GM18861 (cell line): Measurements from ENCODE around the gene MYO1G.

Source experiments
- ATAC-seq: cut with Tn5 transposase; IDR thresholded peaks from one replicate; pipeline ENCODE4 v1.9.1; 2021; ENCODE audit not compliant: unreplicated experiment

MYO1G gene

DNA sequence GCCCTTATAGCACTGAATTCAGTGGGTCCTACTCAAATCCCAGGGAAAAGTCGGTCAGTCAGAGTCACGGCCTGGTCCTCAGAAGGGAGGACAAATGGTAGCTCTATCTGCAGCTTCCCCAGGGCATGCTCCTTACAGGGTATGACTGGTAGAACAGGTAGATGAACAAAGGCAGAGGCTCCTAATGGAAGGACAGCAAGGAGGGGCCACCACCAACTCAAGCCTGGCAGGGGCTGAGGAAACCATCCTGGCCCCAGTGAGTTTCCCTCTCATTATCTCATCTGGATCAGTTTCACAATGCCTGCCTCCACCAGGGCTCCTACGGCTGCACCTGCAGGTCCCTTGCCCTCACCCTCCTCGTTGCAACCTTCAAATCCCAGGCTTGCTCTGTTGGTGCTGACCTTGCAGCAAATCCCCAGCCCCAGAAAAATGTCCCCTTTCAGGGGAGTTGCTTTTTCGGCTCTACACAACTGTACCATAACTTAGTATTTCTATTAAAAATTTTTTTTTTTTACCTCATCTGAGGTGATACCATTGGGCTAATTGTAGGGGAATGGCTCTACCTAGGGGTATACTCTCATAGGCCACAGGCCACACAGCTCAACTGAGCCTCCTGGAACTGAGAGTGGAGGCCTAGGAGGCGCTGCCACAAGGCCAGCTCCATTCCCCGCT is 2.4 kb upstream of the MYO1G start:
- no peak for ATAC-seq

- ATAC-seq, result peak; percentile 42
These were observed 1.7 kb upstream of the MYO1G start for GRCh38 chr7:44980393-44981034.

- peak; percentile 1 for ATAC-seq
These were observed 922 bp upstream of the MYO1G start for GRCh38 chr7:44979481-44980392.

- no peak for ATAC-seq
These were observed 868 bp downstream of the MYO1G start for GRCh38 chr7:44977959-44978335.

- ATAC-seq, result no peak
These were observed 1.4 kb downstream of the MYO1G start for GRCh38 chr7:44977304-44977958.

GRCh38 chr7:44976746-44977196 is 2.0 kb downstream of the MYO1G start:
- no peak for ATAC-seq

DNA sequence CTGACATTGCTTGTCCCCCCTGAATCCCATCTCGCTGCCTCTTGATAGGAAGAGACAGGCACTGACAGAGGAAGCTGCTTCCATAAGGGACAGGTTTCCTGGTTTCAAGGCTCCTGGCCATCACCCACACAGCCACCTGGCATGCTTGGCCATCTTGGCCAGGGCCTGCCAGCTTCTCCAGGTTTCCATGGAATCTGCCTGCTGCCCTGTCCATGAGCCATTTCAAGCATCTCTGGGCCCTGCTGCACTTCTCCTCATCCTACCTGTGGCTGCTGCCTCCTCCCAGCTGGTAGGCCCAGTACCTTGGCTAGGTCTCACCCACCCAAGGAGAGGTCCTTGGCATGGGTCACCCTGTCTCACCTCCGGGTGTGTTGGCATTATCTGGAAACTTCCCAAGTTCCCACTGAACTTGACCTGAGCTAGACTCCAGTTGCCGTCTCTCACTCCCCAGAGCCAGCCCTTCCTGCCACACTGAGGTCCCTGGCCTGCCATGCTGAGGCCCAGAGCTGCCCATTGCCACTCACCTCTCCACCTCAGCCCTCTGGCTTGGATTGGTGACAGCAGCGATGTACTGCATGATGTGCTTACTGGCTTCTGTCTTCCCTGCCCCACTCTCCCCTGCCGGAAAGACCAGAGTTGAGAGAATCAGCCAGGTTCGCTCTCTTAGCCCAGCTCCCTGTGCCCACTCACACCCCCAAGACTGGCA is 2.6 kb downstream of the MYO1G start:
- ATAC-seq, result no peak

- no peak for ATAC-seq
These were observed 3.3 kb downstream of the MYO1G start for GRCh38 chr7:44975331-44976039.

DNA sequence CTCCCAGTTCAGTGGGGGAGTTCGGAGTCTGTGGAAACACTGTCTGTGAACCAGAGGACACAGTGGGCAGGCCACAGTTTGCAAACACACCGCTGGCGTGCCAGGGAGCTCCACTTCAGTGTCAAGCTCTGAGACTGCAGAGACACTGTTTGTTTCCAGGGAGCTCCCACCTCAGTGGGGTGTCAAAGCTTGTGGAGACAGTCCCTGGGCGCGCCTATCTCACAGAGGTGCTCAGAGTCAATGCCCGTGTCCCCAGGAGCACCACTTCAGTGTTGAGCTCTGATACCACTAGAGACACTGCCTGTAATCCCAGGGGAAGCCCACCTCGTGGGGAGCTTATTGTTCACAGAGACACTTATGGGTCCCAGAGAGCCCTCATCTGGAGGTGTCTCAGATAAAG is 4.3 kb downstream of the MYO1G start:
- no peak for ATAC-seq

GRCh38 chr7:44973610-44974401 is 5.0 kb downstream of the MYO1G start:
- no peak for ATAC-seq

DNA sequence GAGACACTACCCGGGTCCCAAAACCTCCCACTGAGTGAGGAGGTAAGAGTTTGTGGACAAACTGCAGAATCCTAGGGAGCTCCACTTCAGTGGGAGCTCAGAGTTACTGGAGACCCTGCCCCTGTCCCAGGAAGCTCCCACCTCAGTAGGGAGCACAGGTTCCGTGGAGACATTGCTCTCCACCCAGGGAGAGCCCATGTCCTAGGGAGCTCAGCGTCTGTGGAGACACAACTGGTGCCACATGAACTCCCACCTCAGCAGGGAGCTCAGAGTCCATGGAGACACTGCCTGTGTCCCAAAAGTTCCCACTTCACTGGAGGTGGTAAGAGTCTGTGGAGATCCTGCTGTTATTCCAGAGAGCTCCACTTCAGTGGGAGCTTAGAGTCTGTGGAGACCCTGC is 6.3 kb downstream of the MYO1G start:
- no peak for ATAC-seq

GRCh38 chr7:44971902-44972441 is 6.8 kb downstream of the MYO1G start:
- no peak for ATAC-seq

DNA sequence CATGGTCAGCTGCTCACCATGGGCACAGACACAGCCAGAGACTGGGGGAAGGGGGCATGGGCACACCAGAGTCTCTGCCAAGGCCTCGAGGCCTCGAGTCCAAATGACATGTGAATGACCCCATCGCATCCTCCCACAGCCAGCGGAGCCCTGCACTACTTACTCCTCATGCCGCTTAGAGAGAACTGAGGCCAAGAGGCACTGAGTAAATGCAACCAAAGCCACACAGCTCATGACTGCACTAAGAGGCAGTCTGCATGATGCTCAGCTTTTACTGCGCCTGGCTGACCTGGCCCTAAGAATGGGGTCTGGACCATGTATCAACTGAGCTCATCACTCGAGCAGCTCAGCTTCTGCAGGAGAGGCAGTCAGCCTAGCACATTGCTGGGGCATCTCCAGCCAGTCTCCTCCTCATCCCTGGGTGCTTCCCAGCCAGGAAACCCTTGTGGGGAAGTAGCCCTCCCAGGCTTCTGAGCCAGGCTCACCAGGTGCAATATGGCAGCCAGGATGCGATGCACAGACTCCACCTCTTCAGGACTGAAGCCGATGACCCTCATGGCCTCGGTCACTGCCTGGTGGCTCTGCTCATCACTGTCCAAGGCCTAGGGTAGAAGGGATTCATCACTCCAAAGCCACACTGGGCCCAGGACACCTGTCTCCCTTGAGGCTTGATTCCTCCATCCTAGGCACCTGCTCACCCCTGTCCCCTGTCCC is 7.5 kb downstream of the MYO1G start:
- ATAC-seq, result no peak

- ATAC-seq, result no peak
These were observed 8.2 kb downstream of the MYO1G start for GRCh38 chr7:44970523-44971051.

DNA sequence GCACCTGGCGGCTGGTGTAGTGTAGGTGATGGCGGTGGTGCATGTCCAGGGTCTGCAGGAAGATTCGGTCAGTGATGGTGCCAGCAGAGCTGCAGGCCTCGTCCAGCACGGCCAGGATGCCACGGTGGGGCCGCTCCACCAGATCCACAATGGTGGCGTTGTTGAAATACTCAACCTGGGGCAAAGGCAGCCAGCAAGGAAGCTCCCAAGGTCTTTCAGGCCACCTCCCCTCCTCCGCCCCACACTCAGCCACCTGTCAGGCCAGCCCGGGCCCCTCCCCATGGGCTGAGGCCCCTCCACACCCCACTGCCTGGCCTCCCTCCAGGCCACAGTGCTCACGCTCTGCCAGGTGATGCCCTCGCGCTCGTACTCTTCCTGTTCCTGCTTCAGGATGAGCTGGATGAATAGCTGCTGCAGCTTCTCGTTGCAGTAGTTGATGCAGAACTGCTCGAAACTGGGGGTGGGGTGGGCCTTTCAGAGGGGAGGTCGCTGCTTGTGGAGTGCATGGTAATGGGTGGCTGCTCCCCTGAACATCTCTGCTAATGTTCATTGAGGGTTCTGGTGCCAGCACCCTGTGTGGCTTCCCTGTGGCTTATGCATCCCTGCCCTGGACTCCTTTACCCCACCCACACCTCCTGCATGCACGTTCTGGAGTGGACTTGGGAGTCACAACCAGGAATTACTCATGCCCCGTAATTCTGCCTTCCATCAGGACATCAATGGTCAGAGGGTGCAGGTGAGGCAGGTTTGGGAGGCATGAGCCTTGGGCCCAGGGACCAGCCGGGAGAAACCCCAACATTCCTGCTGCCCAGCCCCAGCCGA is 8.9 kb downstream of the MYO1G start:
- no peak for ATAC-seq

DNA sequence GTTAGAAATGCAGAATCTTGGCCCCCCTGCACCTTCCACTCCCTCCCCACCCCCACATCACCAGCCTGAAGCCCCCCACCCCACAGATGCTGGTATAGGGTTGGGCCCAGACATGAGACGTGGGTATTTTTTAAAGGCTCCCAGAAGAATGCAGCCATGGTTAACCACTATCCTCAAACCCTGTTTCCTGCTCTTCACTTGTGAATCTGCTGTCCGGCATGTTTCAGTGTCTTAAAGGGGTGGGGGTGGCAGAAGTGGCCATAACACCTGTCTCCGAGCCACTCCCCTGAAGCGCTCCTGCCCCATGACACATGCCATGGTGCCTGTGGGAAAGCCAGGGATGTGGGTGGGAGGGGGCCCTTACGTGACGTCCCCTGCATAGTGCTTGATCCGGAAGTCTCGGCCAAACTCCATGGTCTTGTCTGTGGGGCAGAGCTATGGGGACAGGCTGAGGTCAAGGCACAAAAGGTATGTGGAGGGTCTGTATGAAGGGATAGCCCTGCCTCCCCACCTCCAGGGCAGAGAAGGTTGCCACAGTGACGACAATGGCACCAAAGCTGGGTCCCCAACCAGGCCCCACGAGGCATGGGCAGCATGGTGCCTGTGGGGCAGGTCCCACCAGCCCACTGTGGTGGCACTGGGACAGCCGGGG is 9.6 kb downstream of the MYO1G start:
- ATAC-seq, result no peak
